Activated T-cell treated with anti-CD3 and anti-CD28 coated beads, Interleukin-2, amount 50 U/mL, for 24 hours (primary cell): Measurements from ENCODE around the gene PYGO1.

ENCODE experiments used
- DNase-seq: peaks from one replicate; pipeline ENCODE4 v3.0.0-alpha.2; 2020
- H3K27ac Mint-ChIP-seq: 2 replicates; pipeline ENCODE4 v1.8.0; 2020; ENCODE audit warnings: mild to moderate bottlenecking, mixed read lengths
- H3K27me3 Mint-ChIP-seq: 2 replicates; pipeline ENCODE4 v1.8.0; 2020; ENCODE audit warnings: mixed read lengths
- H3K36me3 Mint-ChIP-seq: 2 replicates; pipeline ENCODE4 v1.8.0; 2020; ENCODE audit warnings: low read depth, mixed read lengths
- H3K4me1 Mint-ChIP-seq: 2 replicates; pipeline ENCODE4 v1.8.0; 2020; ENCODE audit warnings: low read depth, mixed read lengths
- H3K4me3 Mint-ChIP-seq: 2 replicates; pipeline ENCODE4 v1.8.0; 2020; ENCODE audit warnings: mild to moderate bottlenecking, moderate library complexity, mixed read lengths
- H3K9me3 Mint-ChIP-seq: 2 replicates; pipeline ENCODE4 v1.8.0; 2020; ENCODE audit warnings: mixed read lengths

PYGO1 gene

DNA sequence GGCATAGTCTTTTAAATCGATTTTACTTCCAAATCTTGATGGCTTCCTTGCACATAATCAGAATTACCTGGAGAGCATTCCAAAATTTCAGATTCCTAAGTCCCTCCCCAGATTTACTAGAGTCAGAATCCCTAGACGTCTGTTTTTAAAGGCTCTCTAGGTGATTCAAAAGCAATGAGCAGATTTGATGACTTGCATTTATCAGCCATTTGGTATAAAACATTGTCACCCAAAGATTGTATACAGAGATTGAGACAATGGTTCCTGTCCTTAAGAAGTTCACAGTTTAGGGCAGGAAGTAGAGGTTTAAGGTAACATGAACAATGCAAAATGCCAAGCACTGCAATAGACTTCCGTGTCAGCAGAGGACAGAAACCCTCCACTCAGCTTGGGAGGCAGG is 2.6 kb upstream of the PYGO1 start:
- H3K27me3 Mint-ChIP-seq = peaks cover 38% of the 10 kb centered on the region
- no peak overlapping the region for H3K4me3 Mint-ChIP-seq
- H3K9me3 Mint-ChIP-seq = peaks cover 4% of the 10 kb centered on the region
- no peaks in the 10 kb centered on the region for H3K36me3 Mint-ChIP-seq
- no peak for DNase-seq
- no peak overlapping the region for H3K27ac Mint-ChIP-seq
- peaks cover 5% of the 10 kb centered on the region for H3K4me1 Mint-ChIP-seq

DNA sequence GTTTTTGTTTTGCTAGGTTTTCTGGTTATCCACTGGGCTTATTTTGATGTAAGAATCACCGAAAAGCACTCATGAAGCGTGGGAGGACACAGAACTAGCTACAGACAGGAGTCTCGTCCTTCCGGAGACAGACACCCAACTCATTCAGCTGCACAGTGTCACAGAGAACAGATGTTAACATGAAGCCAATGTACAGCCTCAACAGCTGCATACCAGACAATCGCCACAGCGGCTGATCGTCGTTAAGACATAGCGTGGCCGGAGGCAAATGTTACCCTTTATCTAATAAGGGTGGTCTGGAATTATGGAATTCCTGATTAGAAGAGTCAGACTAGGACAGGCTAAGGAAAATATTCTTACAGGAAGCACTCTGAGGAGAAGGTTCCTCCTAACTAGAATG is 1.1 kb upstream of the PYGO1 start:
- peaks cover 42% of the 10 kb centered on the region for H3K27me3 Mint-ChIP-seq
- no peaks in the 10 kb centered on the region for H3K36me3 Mint-ChIP-seq
- peaks cover 4% of the 10 kb centered on the region for H3K9me3 Mint-ChIP-seq
- H3K4me1 Mint-ChIP-seq = peaks cover 5% of the 10 kb centered on the region
- peak overlapping the region; percentile 54 for H3K4me3 Mint-ChIP-seq
- DNase-seq = no peak
- no peak overlapping the region for H3K27ac Mint-ChIP-seq

DNA sequence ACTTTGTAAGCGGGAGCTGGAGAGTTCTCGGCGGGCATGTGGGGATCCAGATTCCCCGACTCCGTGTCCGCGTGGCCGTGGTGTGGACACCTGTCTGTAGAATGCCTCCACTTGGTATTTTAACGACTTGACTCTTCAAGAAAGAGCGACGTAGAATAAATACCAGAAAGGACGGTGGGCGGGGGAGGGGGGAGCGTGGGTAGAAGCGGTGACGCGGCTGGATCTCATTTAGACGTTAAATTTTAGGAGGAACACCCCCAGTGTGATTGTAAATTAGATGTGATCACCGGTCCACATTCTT is 620 bp upstream of the PYGO1 start:
- Mint-ChIP-seq H3K4me1 (peaks cover 5% of the 10 kb centered on the region), H3K9me3 (peaks cover 4% of the 10 kb centered on the region), H3K4me3 (peak overlapping the region; percentile 54), H3K27ac (no peak overlapping the region), H3K27me3 (peaks cover 47% of the 10 kb centered on the region), H3K36me3 (no peaks in the 10 kb centered on the region)
- DNase-seq = no peak

DNA sequence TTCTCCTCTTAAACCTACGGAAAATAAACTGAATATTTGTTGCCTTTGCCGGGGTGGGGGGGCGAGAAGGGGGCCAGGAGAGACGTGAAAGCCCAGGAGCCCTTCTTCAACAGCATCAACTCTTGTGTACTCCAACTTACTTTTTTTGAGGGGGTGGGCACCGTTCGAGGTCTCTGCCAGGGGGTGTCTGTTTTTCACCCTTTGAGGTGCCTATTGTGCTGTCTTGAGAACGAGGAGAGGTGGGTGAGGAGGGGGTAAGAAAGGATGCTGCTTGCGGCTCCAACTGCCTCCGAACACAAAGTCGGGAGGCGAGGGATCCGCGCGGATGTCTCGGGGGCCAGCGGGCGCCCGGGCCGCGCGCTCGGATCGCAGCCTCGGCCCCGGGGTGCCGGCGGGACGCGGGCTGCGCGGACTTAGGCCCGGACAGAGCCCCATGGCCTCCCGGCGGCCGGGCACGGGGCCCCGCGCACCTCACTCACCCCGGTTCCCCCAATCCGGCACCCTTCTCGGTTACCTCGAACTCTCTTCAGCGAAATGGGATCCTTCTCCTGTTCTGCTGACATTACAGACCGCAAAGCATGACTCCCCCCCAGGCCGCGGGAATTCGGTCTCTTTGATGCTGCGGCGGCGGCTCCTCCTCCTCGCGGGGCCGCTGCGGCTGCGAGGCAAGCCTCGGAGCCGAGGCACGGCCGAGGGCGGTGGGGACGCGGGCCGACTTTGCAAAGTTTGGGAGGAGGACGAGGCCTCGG is 650 bp downstream of the PYGO1 start:
- DNase-seq = peak; percentile 53
- Mint-ChIP-seq H3K27me3 (peaks cover 51% of the 10 kb centered on the region), H3K4me1 (peaks cover 5% of the 10 kb centered on the region), H3K27ac (no peak overlapping the region), H3K9me3 (peaks cover 4% of the 10 kb centered on the region), H3K4me3 (peak overlapping the region; percentile 61), H3K36me3 (no peaks in the 10 kb centered on the region)

DNA sequence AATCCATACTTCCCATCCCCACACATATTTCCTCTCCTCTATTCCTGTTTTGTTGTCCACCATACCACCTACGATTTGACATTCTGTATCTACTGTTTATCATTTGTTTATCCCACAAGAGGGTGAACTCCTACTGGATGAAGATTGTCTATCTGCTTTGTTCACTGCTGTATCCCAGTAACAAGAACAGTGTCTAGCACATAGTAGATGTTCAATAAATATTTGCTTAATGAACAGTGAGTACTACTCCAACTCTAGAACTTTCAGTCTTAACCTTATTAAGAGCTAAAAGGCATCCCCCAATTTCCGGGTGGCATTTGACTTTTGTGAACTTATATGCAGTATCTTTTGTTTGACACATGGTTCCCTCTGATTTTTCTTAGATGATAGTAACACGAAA is 1.3 kb downstream of the PYGO1 start:
- Mint-ChIP-seq H3K27me3 (peaks cover 53% of the 10 kb centered on the region), H3K4me3 (no peak overlapping the region), H3K9me3 (peaks cover 4% of the 10 kb centered on the region), H3K36me3 (no peaks in the 10 kb centered on the region), H3K27ac (no peak overlapping the region), H3K4me1 (peaks cover 5% of the 10 kb centered on the region)
- no peak for DNase-seq

DNA sequence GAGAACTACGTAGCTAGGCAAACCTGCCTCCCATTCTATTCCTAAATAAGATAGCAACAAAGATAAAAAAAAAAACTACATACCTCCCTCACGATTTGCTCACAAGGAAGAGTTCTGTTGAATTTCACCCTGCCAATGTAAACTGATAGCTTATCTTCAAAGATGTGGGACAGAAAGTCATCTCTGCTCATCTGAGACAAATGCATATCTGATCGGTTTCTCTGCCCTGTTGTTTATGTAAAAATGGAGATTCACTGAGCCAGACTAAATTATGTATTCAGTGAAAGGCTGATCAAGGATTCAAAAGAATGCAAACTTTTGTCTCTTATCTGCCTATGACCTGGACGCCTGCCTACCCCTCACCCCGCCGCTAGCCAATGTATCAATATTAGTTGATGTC is 11.2 kb downstream of the PYGO1 start:
- no peak for DNase-seq
- no peaks in the 10 kb centered on the region for H3K9me3 Mint-ChIP-seq
- peaks cover 46% of the 10 kb centered on the region for H3K27me3 Mint-ChIP-seq
- no peak overlapping the region for H3K27ac Mint-ChIP-seq
- no peak overlapping the region for H3K4me3 Mint-ChIP-seq
- no peaks in the 10 kb centered on the region for H3K4me1 Mint-ChIP-seq
- H3K36me3 Mint-ChIP-seq = no peaks in the 10 kb centered on the region

DNA sequence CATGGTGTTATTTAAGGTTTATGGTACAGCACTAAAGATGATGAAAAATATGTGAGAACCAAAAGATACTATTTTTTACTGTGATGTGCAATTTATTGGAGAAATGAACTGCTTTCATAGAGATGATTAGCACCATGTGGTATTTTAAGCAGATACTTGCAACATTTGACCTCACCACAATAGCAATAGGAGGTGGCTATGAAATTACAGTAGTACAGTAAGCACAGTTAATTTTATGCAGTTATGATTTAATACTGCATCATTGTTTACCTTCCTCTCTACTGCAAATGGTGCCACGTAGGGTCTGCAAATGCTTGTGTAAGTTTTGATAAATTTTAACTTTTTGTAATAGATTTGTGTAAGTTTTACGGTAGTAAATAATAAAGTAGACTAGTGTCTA is 14.0 kb downstream of the PYGO1 start:
- H3K36me3 Mint-ChIP-seq = no peaks in the 10 kb centered on the region
- no peaks in the 10 kb centered on the region for H3K4me1 Mint-ChIP-seq
- no peaks in the 10 kb centered on the region for H3K9me3 Mint-ChIP-seq
- H3K27me3 Mint-ChIP-seq = peaks cover 46% of the 10 kb centered on the region
- no peak overlapping the region for H3K4me3 Mint-ChIP-seq
- H3K27ac Mint-ChIP-seq = no peak overlapping the region
- no peak for DNase-seq

DNA sequence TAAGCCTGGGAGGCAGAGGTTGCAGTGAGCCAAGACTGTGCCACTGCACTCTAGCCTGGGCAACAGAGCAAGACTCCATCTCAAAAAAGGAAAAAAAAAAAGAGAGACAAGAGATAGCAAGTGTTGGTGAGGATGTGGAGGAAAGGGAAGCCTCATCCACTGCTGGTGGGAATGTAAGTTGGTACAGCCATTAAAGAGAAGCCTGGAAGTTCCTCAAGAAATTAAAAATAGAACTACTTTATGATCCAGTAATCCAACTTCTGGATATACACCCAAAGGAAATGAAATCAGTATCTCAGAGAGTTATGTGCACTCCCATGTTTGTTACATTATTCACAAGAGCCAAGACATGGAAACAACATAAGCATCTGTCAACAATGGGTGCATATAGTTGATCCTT is 14.9 kb downstream of the PYGO1 start:
- H3K27ac Mint-ChIP-seq = no peak overlapping the region
- H3K27me3 Mint-ChIP-seq = peaks cover 48% of the 10 kb centered on the region
- no peaks in the 10 kb centered on the region for H3K4me1 Mint-ChIP-seq
- no peaks in the 10 kb centered on the region for H3K9me3 Mint-ChIP-seq
- H3K36me3 Mint-ChIP-seq = no peaks in the 10 kb centered on the region
- DNase-seq = no peak
- no peak overlapping the region for H3K4me3 Mint-ChIP-seq

DNA sequence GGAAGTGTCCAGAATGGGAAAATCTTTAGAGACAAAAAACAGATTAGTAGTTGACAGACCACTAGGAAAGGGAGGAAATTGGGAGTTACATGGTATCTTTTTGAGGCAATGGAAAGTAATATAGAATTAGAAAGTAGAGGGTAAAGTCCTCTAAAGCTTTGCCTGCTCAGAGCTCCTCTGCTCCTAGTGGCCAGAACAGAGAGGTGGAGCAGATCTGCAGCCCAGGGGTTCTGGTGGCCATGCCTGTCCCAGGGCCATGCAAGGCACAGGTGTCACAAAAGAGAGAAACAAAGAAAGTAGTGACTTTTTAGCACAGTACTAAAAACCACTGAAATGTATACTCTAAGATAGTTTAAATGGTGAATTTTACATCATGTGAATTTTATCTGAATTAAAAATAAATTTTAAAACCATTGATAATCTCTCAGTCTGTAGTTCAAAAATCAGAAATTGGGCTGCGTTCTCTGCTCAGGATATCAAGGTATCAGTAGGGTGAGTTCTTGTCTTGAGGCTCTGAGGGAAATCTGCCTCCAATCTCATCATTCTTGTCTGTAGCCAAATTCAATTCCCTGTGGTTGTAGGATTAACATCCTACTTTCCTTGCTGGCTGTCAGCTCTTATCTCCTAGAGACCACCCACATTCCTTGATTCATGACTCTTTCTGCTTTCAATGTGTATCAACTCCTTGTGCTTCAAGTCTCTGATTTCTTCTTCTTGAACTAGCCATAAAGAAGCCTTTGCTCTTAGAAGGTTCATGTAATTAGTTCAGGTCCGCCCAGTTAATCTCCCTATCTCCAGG is 23.6 kb downstream of the PYGO1 start:
- no peak for DNase-seq
- Mint-ChIP-seq H3K27ac (no peak overlapping the region), H3K36me3 (no peaks in the 10 kb centered on the region), H3K9me3 (peaks cover 6% of the 10 kb centered on the region), H3K27me3 (peaks cover 19% of the 10 kb centered on the region), H3K4me1 (no peaks in the 10 kb centered on the region), H3K4me3 (no peak overlapping the region)

DNA sequence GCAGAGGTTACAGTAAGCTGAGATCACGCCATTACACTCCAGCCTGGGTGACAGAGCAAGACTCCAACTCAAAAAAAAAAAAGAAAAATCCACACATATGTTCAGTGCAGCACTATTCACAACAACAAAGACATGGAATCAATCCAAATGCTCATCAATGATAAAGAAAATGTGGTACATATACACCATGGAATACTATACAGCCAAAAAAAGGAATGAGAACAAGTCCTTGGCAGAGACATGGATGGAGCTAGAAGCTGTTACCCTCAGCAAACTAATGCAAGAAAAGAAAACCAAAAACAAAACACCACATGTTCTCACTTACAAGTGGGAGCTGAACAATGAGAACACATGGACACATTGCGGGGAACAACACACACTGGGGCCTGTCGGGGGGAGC is 25.5 kb downstream of the PYGO1 start:
- no peak for DNase-seq
- Mint-ChIP-seq H3K27me3 (peaks cover 9% of the 10 kb centered on the region), H3K36me3 (no peaks in the 10 kb centered on the region), H3K4me1 (no peaks in the 10 kb centered on the region), H3K4me3 (no peak overlapping the region), H3K9me3 (peaks cover 6% of the 10 kb centered on the region), H3K27ac (no peak overlapping the region)

DNA sequence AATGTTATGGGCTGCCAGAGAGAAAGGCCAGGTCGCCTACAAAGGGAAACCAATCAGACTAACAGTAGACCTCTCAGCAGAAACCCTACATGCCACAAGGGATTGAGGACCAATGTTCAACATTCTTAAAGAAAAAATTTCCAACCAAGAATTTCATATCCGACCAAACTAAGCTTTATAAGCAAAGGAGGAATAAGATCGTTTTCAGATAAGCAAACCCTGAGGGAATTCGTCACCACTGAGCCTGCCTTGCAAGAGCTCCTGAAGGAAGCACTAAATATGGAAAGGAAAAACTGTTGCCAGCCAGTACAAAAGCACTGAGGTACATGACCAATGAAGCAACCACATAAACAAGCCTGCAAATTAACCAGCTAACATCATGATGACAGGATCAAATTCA is 33.1 kb downstream of the PYGO1 start:
- Mint-ChIP-seq H3K9me3 (peaks cover 22% of the 10 kb centered on the region), H3K4me3 (no peak overlapping the region), H3K4me1 (no peaks in the 10 kb centered on the region), H3K27ac (no peak overlapping the region), H3K36me3 (no peaks in the 10 kb centered on the region), H3K27me3 (peaks cover 27% of the 10 kb centered on the region)
- no peak for DNase-seq

DNA sequence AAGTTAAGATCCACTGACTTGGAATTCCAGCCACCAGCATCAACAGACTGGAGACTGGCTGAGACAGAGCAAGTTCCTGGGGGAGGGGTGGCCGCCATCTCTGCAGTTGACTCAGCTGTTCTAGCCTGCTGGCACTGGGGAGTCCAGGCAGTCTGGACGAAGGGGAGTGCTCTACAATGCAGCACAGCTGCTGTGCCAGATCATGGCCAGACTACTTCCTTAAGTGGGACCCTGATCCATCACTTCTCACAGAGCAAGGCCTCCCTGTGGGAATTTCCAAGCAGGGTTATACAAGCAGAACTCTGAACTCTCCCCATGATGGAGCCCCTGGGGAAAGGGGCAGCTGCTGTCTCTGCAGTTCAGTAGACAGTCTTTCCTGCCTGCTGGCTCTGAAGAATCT is 35.2 kb downstream of the PYGO1 start:
- no peak for DNase-seq
- no peaks in the 10 kb centered on the region for H3K36me3 Mint-ChIP-seq
- H3K27me3 Mint-ChIP-seq = peaks cover 28% of the 10 kb centered on the region
- H3K4me3 Mint-ChIP-seq = no peak overlapping the region
- H3K27ac Mint-ChIP-seq = no peak overlapping the region
- peaks cover 22% of the 10 kb centered on the region for H3K9me3 Mint-ChIP-seq
- H3K4me1 Mint-ChIP-seq = no peaks in the 10 kb centered on the region

DNA sequence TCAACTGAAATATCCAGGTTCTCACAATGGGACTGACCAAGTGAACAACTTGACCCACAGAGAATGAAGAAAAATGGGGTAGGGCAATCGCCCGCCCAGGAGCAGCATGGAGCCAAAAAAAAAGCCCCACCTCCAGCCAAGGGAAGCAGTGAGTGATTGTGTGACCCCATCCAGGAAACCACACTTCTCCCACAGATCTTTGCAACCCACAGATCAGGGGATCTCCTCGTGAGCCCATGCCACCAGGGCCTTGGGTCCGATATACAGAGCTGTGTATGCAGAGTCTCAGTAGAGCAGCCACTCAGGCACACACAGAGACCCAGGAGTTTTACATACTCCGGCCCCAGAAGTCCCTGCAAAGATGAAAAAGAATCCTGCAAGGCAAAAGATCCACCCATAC is 35.7 kb downstream of the PYGO1 start:
- Mint-ChIP-seq H3K27ac (no peak overlapping the region), H3K36me3 (no peaks in the 10 kb centered on the region), H3K4me1 (no peaks in the 10 kb centered on the region), H3K9me3 (peaks cover 22% of the 10 kb centered on the region), H3K27me3 (peaks cover 27% of the 10 kb centered on the region), H3K4me3 (no peak overlapping the region)
- no peak for DNase-seq

DNA sequence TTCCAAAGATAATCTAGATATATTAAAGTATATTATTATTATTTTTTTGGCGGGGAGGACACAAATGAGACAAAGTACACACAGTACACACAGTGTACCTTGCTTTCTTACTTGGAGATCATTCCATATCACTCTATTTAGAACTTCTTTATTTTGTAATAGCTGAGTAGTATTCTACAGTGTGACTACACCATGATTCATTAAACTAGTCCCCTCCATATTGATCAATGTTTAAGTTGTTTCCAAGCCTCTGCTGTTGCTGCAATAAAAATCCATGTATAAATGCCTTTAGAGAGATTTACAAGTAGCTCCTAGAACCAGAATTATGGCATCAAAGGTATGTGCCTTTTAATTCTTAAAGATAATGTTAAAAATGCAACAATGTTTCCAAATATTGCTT is 38.8 kb downstream of the PYGO1 start:
- no peak for DNase-seq
- peaks cover 28% of the 10 kb centered on the region for H3K27me3 Mint-ChIP-seq
- no peaks in the 10 kb centered on the region for H3K36me3 Mint-ChIP-seq
- no peak overlapping the region for H3K4me3 Mint-ChIP-seq
- H3K9me3 Mint-ChIP-seq = peaks cover 3% of the 10 kb centered on the region
- no peaks in the 10 kb centered on the region for H3K4me1 Mint-ChIP-seq
- no peak overlapping the region for H3K27ac Mint-ChIP-seq

DNA sequence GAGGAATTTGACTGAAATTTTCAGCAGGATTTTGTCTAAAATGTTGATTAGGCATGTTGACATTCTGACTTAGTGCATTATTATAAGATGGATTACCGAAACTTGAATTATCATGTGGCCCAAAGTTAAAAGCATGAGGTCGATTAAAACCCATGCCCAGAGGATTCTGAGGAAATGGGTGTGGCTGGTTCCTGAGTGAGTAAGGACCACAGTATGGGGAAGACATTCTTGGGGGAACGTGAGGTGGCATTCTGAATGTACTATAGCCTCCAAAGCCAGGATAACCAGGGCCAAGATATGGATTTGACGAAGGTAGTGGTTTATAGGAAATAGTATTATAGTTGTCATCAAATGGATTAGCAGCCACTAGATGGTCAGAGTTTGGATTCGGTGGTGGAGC is 41.4 kb downstream of the PYGO1 start:
- DNase-seq = no peak
- Mint-ChIP-seq H3K27ac (no peak overlapping the region), H3K36me3 (no peaks in the 10 kb centered on the region), H3K4me3 (no peak overlapping the region), H3K27me3 (peaks cover 40% of the 10 kb centered on the region), H3K9me3 (no peaks in the 10 kb centered on the region), H3K4me1 (peaks cover 2% of the 10 kb centered on the region)
